ENCODE results near the gene NOS3. TPM values are rescaled to one million over a fixed set of nuclear protein-coding genes. Genes with fewer than 3 reads are reported as not detected.

The NOS3 gene
- total RNA-seq, 2 experiments from 2014 or later = 5.4 to 6.2 TPM

- H3K27me3 Mint-ChIP-seq = peaks cover 5% of the 10 kb centered on the region
- DNase-seq (no peak), ATAC-seq (no peak)
- POLR2A ChIA-PET = interaction anchor here (0.8 kb wide), 1 partner anchor 10 kb away, joined by 3 read pairs; no protein-coding TSS in a partner anchor
- H3K9me3 Mint-ChIP-seq = no peaks in the 10 kb centered on the region
- TF ChIP-seq CTCF (IDR thresholded peaks at IDR 0.05) = no peak
- H3K36me3 Mint-ChIP-seq (ENCODE audit: low read depth) = no peaks in the 10 kb centered on the region
- H3K4me1 Mint-ChIP-seq (ENCODE audit: low read depth) = peaks cover 2% of the 10 kb centered on the region
- intact Hi-C loops (cut with micrococcal nuclease) = no loop called here
- CTCF ChIA-PET = interaction anchor here (1.3 to 5.3 kb wide), 4 partner anchors 19 to 147 kb away, joined by 3 to 96 read pairs (median 4); partner anchors contain the start of gene ABCB8
- no peak overlapping the region for H3K4me3 Mint-ChIP-seq
- no peak overlapping the region for H3K27ac Mint-ChIP-seq
Measured at GRCh38 chr7:150965273-150965830, 25.5 kb upstream of the NOS3 start.

DNA sequence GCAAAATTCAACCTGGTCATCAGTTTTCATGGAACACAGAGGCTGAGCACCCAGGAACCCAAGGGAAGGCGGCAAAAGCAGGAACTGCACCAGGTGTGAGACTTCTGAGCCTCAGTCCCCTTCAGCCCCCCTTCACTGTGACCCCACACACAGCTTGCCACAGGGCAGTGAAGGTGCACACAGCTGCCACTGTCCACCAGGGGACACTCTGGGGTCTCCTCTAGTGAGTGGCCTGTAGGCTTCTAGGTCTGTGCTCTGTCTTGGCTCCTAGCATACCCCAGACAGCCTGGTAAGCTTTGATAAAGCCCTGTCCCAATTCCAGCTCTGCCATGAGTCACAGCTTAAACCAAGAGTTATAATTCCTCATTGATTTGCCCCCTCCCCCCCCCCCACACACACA is 24.8 kb upstream of the NOS3 start:
- H3K9me3 Mint-ChIP-seq = no peaks in the 10 kb centered on the region
- CTCF ChIA-PET = interaction anchor here (1.7 to 5.3 kb wide), 3 partner anchors 19 to 146 kb away, joined by 3 to 96 read pairs (median 6); partner anchors contain the start of gene ABCB8

DNA sequence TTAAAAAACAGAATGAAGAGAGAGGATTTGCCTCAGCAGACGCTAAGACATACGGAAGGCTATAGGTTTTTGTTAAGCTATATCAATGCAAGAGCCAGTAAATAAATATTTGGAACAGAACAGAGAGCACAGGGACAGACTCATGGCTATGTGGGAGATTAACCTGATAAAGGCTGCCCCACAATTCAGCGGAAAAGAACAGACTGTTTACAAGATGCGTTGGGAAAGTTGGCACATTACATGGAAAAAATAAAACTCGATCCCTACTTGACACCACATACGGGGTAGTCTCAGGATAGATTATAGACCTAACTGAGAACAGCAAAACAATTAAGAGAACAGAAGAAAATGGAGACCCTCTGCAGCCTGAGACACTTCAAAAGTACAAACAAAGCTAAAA is 23.5 kb upstream of the NOS3 start:
- intact Hi-C loops (cut with micrococcal nuclease) = no loop called here
- Mint-ChIP-seq H3K9me3 (no peaks in the 10 kb centered on the region), H3K4me1 (ENCODE audit: low read depth) (peaks cover 2% of the 10 kb centered on the region), H3K36me3 (ENCODE audit: low read depth) (no peaks in the 10 kb centered on the region), H3K4me3 (no peak overlapping the region), H3K27me3 (peaks cover 2% of the 10 kb centered on the region), H3K27ac (no peak overlapping the region)
- ChIA-PET CTCF (interaction anchor here (1.3 to 1.5 kb wide), 3 partner anchors 16 to 22 kb away, joined by 4 to 5 read pairs (median 4); no protein-coding TSS in a partner anchor), POLR2A (interaction anchor here (0.7 kb wide), 1 partner anchor 53 kb away, joined by 3 read pairs; no protein-coding TSS in a partner anchor)
- DNase-seq (no peak), ATAC-seq (no peak)
- TF ChIP-seq CTCF (IDR thresholded peaks at IDR 0.05) = no peak

More for the DNA sequence above, 24.8 kb upstream of the NOS3 start:
- no peak overlapping the region for H3K27ac Mint-ChIP-seq
- H3K4me3 Mint-ChIP-seq = no peak overlapping the region
- POLR2A ChIA-PET = no interaction called here
- H3K27me3 Mint-ChIP-seq = peaks cover 2% of the 10 kb centered on the region
- TF ChIP-seq CTCF (IDR thresholded peaks at IDR 0.05) = no peak
- peaks cover 2% of the 10 kb centered on the region for H3K4me1 Mint-ChIP-seq (ENCODE audit: low read depth)
- no peaks in the 10 kb centered on the region for H3K36me3 Mint-ChIP-seq (ENCODE audit: low read depth)
- no peak for DNase-seq
- intact Hi-C loops (cut with micrococcal nuclease) = no loop called here
- ATAC-seq = no peak

- H3K4me1 Mint-ChIP-seq (ENCODE audit: low read depth) = peaks cover under 1% of the 10 kb centered on the region
- ChIA-PET POLR2A (interaction anchor here (0.7 kb wide), 1 partner anchor 52 kb away, joined by 3 read pairs; no protein-coding TSS in a partner anchor), CTCF (interaction anchor here (1.3 to 2.1 kb wide), 6 partner anchors 16 to 70 kb away, joined by 4 to 17 read pairs (median 4); no protein-coding TSS in a partner anchor)
- intact Hi-C loops (cut with micrococcal nuclease) = no loop called here
- H3K27me3 Mint-ChIP-seq = no peaks in the 10 kb centered on the region
- no peak overlapping the region for H3K27ac Mint-ChIP-seq
- no peaks in the 10 kb centered on the region for H3K36me3 Mint-ChIP-seq (ENCODE audit: low read depth)
- no peaks in the 10 kb centered on the region for H3K9me3 Mint-ChIP-seq
- DNase-seq (no peak), ATAC-seq (no peak)
- TF ChIP-seq CTCF (IDR thresholded peaks at IDR 0.05) = no peak
- no peak overlapping the region for H3K4me3 Mint-ChIP-seq
Measured at GRCh38 chr7:150968056-150968733, 22.6 kb upstream of the NOS3 start.
